Keratinocyte (primary cell): Measurements from ENCODE around the gene MGAM2.

ENCODE experiments used
- CTCF ChIP-seq, 3 experiments: IDR thresholded peaks in 1 of 3; conservative IDR thresholded peaks in 1 of 3; optimal IDR thresholded peaks in 1 of 3; 2 replicates in 2 of 3; 3 replicates in 1 of 3; pipeline versions ENCODE3 to v1.5.1; 2011; ENCODE audit warnings: low read length in 3 of 3, mild to moderate bottlenecking in 3 of 3, moderate library complexity in 2 of 3, control low read depth in 1 of 3, inconsistent platforms in 1 of 3; ENCODE audit not compliant: insufficient read depth in 2 of 3; ENCODE audit errors: extremely low read depth in 1 of 3
- EZH2 ChIP-seq: IDR thresholded peaks from one replicate; pipeline ENCODE4 v1.6.1; 2012; ENCODE audit warnings: inconsistent platforms, mild to moderate bottlenecking, low read length, moderate library complexity

GRCh38 chr7:142188846-142189245 lies 77.3 kb downstream of the MGAM2 start:
- peak in 2 of 3 experiments; percentile 15 to 31 for TF ChIP-seq CTCF (optimal IDR thresholded peaks at IDR 0.05 in 1 of 3, IDR thresholded peaks at IDR 0.05 in 1 of 3, conservative IDR thresholded peaks at IDR 0.05 in 1 of 3; ENCODE audit: extremely low read depth in 1 of 3, insufficient read depth in 2 of 3, low read length in 3 of 3)
- no peak for TF ChIP-seq EZH2
